MG63 (cell line): ENCODE data around the gene DVL2. TPM values are rescaled to one million over a fixed set of nuclear protein-coding genes. Genes with fewer than 3 reads are reported as not detected.

Source experiments
- DNase-seq: peaks from one replicate; pipeline ENCODE4 v3.0.0-alpha.2; 2020
- H3K27me3 ChIP-seq: fragments of 250-450 bp; sonication (Bioruptor Pico); 2 replicates; pipeline ENCODE4 v1.5.1; 2020; ENCODE audit warnings: mild to moderate bottlenecking, moderate library complexity
- H3K36me3 ChIP-seq: fragments of 250-450 bp; sonication (Bioruptor Pico); 2 replicates; pipeline ENCODE4 v1.5.1; 2020; ENCODE audit warnings: mild to moderate bottlenecking, moderate library complexity
- H3K4me3 ChIP-seq: fragments of 250-450 bp; sonication (Bioruptor Pico); 2 replicates; pipeline ENCODE4 v1.5.1; 2020; ENCODE audit warnings: mild to moderate bottlenecking, moderate library complexity
- H3K9me3 ChIP-seq: fragments of 250-450 bp; sonication (Bioruptor Pico); 2 replicates; pipeline ENCODE4 v1.5.1; 2020; ENCODE audit warnings: mild to moderate bottlenecking, moderate library complexity
- total RNA-seq: library from RNA; depleted of rRNA; stranded (reverse); fragments of >200 nt; shearing (Covaris generic); gene quantifications from 2 replicates; pipeline ENCODE4 v1.2.3, GENCODE V29; 2014; ENCODE audit warnings: low replicate concordance

Gene DVL2
- total RNA-seq, 1 experiment from 2014 or later = 26.2 TPM

DNA sequence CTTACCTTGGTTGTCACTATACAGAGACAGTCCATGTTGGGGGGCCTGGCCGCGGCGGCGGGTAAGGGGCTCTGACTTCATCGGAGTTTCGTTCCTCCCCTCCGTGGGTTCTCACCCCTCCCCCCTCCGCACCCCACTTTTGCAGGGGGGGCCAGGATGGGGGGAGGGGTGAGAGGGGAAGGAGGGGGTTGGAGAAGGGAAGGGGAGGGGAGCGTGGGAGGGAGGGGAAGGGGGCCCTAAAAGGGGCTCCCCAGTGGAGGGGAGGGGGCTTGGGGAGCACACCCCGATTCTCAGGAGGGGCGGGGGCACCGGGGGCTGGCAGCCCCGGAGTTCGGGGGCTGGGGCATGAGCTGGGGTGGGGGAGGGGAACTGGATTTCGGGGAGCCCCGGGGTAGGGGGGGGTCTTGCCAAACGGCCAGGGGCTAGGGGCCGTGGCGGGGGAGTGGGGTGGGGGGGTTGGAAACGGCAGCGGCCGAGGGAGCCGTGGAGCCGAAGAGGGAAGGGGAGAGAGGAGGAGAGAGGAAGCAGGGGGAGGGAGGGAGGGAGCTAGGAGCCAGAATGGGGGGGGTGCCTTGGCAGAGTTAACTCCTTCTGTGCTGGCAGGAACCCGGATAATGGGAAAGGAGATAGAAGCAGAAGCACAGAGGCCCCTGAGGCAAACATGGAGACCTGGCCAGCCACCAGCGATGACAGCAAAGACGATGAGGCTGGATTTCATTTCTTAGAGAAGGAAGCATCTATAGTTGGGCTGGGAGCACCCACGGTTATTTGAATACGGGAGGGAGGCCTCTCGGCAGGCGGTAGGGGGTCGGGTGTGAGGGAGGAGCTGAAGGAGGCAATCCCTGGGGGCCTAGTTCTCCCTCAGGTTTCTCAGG, 17.0 kb downstream of the DVL2 start:
- no peaks in the 10 kb centered on the region for H3K27me3 ChIP-seq
- H3K36me3 ChIP-seq = peaks cover 21% of the 10 kb centered on the region
- H3K9me3 ChIP-seq = no peaks in the 10 kb centered on the region
- peak; percentile 67 for DNase-seq
- peak overlapping the region; percentile 50 for H3K4me3 ChIP-seq

DNA sequence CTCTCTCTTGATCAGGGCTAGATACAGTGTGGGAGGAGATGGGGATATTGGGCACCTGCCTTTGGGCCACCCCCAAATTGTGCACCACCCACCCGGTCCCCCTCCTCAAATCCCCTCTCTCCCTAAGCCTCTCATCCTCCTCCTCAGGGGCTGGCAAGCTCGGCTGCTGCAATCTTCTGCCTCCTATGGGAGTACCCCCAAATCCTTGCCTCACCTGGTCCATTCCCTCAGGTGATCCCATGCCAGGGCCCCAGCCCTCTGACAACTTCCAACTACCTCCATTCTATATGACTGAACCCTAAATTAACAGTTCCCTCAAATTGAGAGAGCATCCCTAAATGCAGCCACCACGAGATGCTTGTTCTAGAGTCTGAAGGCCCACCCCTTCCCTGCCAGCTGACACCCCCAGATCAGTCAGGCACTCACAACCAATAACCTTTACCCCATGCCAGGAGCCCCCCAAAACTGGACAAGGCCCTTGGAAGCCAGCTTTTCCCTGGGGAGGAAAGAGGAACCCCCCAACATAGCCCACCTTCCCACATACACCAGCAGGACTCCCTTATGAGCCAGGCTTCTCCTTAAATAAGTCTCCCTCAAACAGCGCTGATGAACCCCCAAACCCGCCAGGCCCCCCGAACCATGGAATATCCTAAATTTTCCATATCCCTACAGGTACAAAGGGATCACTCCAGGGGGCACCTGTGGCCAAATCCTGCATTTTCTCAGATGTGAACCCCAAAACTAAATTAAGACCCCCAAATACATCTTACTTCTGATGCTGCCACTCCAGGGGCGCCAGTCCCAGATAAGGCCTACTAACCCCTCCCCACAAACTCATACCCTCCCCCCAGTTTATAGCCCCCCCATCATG, 17.8 kb downstream of the DVL2 start:
- no peaks in the 10 kb centered on the region for H3K9me3 ChIP-seq

DNA sequence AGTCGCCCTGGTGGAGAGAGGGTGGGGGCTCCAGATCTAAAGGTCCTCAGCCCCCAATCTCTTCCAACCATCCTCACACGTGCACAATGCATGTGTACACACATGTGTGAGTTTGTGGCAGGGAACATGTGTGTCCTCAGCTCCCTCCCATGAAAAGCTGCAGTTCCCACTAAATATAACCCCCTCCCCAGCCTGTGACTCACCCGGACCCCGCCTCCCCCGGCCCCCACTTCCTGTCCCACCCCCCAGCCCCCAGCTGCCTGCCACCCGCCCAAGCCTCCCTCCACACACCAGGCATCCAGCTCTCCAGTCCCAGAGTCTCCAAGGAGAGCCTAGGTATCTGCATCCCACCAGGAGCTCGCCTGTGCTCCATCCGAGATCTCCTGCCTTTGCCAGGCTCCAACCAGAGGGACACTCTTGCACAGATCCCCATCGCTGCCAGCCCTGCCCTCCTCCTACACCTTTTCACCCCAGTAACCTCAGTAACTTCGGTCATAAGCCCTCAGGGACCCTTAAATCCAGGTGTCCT, 18.6 kb downstream of the DVL2 start:
- no peaks in the 10 kb centered on the region for H3K27me3 ChIP-seq
- H3K9me3 ChIP-seq = no peaks in the 10 kb centered on the region
- peak overlapping the region; percentile 50 for H3K4me3 ChIP-seq
- H3K36me3 ChIP-seq = peaks cover 6% of the 10 kb centered on the region
- no peak for DNase-seq

More for the DNA sequence above, 17.8 kb downstream of the DVL2 start:
- Histone ChIP-seq H3K4me3 (peak overlapping the region; percentile 50), H3K36me3 (peaks cover 14% of the 10 kb centered on the region), H3K27me3 (no peaks in the 10 kb centered on the region)
- DNase-seq = no peak

DNA sequence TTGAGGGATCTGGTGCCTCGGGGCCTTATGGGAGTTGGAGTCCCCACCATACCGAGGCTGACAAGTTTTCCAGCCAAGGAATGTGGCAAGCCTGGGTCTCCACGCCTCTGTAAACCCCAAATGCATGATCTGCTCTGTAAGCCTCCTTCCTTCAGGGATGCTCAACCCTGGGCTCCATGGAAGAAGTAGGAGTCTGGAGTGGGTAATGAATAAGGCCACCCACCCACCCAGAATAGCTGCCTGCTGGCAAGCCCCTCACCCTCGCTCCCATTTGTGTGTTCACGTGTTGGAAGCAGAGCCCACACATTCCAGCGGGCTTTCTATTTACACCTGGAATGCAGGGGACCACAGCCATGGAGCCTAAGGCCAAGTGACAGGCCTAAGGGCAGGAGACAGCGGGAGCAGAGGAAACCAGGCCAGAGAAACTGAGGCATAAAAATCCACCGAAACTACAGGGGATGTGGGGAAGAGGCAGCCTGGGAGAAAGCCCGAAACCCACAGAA, 19.1 kb downstream of the DVL2 start:
- Histone ChIP-seq H3K36me3 (peaks cover 1% of the 10 kb centered on the region), H3K27me3 (no peaks in the 10 kb centered on the region), H3K9me3 (no peaks in the 10 kb centered on the region), H3K4me3 (peak overlapping the region; percentile 43)
- no peak for DNase-seq

DNA sequence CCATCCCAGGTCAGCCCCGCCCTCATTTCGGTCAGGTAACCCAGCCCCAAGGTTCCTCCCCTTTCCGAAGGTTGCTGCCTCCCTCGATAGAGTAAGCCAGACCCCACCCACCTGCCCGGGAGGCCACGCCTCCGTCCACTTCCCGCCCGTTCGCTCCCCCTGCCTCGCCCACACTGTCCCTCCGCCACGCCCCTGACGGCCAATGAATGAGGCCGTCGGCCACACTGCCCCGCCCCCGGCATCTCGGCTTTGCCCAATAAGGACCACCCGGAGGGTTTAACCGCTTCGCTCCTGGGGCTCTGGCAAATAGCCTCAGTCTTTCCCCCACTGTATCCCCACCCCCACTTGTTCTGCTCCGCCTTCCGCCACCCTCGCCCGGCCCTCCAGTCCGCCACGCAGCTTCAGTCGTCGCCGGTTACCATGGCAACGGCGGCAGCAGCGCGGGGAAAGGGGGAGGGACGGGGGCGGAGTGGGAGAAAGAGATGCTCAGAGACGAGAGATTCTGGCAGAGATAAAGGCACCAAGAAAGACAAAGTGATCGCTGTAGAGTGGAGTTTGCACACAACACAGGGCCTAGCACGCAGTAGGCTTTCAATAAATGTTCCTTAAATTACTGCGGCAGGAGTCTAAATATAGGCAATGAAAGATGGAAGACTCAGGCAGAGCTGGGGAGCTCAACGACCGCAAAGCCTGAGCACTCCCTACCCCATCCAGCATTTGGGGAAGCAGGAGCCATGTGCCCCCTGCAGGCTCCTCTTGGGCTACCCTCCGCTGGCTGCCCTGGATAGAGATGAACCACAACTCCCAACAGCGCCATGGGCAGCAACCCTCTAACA, 19.8 kb downstream of the DVL2 start:
- Histone ChIP-seq H3K36me3 (no peaks in the 10 kb centered on the region), H3K27me3 (no peaks in the 10 kb centered on the region), H3K4me3 (peak overlapping the region; percentile 43), H3K9me3 (no peaks in the 10 kb centered on the region)
- peak; percentile 90 for DNase-seq

DNA sequence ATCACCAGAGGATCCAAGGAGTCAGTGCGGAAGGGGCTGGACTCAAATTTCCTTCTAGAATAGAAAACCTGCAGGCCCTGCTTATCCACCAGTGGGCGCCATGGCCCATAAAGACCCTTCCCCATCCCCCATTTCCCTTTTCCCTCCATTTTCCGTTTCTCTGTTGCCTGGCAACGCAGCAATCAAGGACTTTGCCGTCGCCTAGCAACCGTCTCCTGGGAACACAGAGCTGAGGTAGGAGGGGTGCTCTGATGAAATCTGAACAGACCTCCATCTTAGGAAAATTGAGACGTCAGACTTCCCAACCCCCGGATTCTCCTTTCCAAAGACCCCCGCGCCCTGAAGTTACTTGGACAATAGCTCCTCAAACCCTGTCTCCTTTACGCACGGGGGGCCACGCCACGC, 20.4 kb downstream of the DVL2 start:
- peak; percentile 26 for DNase-seq
- H3K4me3 ChIP-seq = peak overlapping the region; percentile 43
- H3K9me3 ChIP-seq = no peaks in the 10 kb centered on the region
- H3K36me3 ChIP-seq = no peaks in the 10 kb centered on the region
- no peaks in the 10 kb centered on the region for H3K27me3 ChIP-seq

DNA sequence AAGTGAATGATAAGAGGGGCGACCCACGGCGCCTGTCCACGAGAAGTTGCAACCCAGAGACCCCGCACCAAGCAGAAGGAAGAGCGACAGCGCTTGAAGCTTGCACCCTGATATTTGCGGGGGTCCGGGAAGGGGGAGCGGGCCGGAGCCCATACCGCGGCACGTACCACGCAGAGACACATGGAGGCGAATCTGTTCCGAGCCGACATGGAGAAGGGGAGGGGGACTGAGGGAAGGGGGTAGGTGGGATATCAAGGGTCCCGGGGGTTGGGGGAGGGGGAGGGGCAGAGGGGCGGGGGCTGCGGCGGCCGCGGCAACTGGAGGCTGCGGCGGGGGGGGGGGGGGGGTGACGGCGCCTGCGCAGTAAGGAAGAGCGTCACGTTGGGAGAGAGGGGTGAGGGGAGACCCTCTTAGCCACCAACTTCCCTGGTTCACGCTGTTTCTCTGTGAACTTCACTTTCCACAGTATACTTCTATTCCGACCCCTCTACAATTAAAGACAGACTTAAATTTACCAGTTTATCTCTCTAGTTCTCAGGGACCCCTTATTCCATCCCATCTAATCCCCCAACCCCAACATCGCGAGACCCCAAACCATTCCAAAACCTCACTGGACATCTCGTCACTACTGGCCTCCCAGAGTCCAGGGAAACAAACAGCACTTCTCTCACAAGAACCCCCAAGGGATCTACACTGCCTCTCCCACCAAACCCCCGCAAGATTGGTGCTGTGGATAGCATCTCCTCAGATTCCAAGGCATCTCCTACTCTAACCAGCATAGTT, 22.6 kb downstream of the DVL2 start:
- H3K9me3 ChIP-seq = no peaks in the 10 kb centered on the region
- no peak overlapping the region for H3K4me3 ChIP-seq
- no peaks in the 10 kb centered on the region for H3K36me3 ChIP-seq
- no peaks in the 10 kb centered on the region for H3K27me3 ChIP-seq
- no peak for DNase-seq

DNA sequence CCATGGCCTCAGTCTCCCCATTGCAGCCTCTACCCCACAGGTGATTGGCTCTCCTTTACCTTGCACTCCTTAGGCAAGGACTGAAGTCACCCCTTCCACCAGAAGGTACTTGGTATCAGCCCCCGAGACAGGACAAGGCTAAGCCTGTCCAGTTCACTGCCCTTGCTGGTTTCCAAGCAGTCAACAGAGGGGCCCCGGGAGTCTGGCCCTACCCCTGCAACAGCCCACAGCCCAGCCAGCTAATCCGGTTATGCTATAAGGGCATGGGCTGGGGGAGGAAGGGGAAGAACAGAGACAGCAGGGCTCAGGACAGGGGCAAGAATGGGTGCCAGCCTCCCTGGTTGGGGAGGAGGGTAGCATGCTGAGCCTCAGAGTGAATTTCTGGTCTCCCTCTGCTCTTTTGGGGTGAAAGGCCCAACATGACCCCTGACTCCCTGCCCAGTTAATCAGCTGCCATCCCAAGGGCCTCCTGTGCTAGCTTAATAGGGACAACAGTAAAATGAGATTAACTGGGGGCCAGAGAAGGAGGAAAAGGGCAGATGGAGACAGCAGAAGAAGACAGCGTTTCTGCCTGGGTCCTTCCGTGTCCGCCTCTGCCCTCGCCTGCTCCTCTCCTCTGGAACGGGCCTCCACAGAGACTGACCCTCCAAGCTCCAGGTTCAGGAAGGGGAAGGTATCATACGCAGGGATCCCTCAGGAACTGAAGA, 25.4 kb downstream of the DVL2 start:
- no peaks in the 10 kb centered on the region for H3K36me3 ChIP-seq
- no peak for DNase-seq
- no peak overlapping the region for H3K4me3 ChIP-seq
- no peaks in the 10 kb centered on the region for H3K27me3 ChIP-seq
- H3K9me3 ChIP-seq = no peaks in the 10 kb centered on the region

DNA sequence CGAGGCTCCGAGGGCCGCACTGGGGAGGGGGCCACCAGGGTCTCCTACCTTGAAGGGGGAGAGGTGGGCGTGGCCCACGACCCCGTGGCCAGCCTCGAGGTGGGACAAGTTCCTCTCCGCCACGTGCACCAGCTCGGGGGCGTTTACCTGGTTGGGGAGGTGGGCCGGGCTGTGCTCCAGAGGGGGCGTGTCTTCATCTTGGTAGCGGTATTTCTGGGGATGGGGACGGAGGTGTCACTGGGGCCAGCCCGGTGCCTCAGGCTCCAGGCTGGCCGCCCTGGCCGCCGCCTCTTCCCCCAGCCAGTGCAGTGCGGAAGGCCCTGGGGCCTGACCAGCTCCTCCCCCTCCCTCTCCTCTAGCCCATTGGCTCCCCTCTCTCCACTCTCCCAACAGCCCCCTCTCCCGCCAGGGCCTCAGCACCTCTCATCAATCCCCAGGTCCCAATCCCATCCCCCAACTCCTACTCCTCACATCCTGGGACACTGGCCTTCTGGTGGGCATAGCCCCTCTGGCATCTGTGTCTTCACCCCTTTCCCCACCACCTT, 26.2 kb downstream of the DVL2 start:
- no peaks in the 10 kb centered on the region for H3K9me3 ChIP-seq
- H3K4me3 ChIP-seq = no peak overlapping the region
- no peak for DNase-seq
- H3K36me3 ChIP-seq = no peaks in the 10 kb centered on the region
- H3K27me3 ChIP-seq = no peaks in the 10 kb centered on the region

DNA sequence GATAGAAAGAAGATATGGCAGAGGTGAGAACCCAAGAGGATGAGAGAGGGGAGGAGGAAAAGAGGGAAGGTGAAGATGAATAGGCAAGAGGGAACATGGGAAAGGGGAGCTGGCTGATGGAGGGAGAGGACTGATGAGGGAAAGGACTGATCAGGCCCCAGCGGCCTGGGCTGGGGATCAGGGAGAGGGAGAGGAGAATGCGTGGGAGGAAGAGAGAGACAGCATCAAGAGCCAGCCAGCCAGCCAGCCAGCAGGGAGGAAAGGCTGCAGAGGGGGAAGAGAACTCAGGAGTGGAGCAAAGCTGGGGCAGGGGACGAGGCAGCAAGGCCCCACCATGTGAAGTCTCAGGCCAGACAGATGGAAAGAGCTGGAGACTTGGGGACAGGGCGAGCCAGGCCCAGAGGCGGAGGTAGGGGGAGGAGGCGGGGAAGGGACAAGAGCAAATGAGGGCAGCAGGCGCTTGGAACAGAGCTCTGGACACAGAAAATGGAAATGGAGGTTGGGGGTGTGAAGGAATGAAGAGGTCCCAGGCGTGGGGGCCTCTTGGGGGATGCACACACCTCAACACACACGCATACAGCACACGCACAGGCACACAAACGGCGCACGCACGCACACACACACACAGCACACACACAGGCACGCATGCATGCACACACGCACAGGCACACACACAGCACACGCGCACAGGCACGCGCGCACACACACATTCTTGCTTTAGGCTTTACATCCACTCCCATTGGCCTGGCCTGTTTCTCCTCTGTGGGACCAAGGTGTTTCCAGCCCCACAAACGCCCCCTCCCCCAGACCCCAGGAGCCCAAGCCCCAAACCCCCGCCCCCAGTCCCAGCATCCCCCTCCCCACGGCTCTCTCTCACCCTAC, 27.0 kb downstream of the DVL2 start:
- Histone ChIP-seq H3K27me3 (no peaks in the 10 kb centered on the region), H3K4me3 (no peak overlapping the region), H3K36me3 (no peaks in the 10 kb centered on the region), H3K9me3 (no peaks in the 10 kb centered on the region)
- no peak for DNase-seq

DNA sequence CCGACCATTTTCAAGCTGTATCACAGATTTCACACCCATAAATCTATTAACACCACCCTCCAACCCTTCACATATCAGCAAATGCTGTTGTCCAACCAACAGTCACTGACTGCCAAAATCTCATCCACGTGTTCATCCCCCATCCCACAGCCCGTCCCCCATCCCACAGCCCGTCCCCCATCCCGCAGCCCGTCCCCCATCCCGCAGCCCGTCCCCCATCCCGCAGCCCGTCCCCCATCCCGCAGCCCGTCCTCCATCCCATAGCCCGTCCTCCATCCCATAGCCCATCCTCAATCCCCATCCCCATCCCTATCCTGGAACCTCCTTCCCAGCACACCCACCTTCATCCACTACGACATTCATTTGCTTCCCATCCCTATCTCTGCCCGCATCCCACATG, 28.8 kb downstream of the DVL2 start:
- no peak overlapping the region for H3K4me3 ChIP-seq
- H3K9me3 ChIP-seq = no peaks in the 10 kb centered on the region
- no peaks in the 10 kb centered on the region for H3K27me3 ChIP-seq
- H3K36me3 ChIP-seq = no peaks in the 10 kb centered on the region
- DNase-seq = no peak

DNA sequence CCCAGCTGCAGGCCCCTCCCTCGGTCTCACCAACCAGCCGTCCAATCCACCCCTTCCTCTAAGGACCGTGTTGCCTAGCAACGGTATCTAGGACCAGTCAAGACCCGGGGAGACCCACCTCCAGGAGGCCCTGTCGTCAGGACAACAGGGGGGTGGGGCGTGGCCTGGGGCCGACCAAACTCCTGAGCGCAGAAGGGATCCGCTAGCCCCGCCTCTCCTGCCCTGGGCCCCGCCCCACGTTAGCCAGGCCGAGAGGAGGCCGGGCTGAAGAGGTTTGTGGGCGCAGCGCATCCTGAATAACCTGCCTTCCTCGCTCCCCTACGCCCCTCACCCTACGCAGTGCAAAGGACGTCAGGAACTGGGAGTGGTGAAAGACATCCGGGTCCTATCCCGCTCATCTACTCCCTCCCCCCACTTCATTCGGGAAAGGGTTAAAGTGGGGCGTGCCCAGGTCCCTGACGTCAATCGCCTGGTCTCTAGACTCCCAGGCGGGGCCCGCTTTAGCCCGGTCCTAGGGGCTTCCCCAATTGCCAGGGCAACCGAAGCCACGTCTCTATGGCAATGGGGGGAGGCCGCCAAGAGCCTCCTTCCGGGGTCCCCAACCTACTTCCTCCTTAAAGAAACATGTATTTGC, 29.4 kb downstream of the DVL2 start:
- no peak overlapping the region for H3K4me3 ChIP-seq
- no peaks in the 10 kb centered on the region for H3K9me3 ChIP-seq
- no peaks in the 10 kb centered on the region for H3K36me3 ChIP-seq
- H3K27me3 ChIP-seq = no peaks in the 10 kb centered on the region
- DNase-seq = no peak

DNA sequence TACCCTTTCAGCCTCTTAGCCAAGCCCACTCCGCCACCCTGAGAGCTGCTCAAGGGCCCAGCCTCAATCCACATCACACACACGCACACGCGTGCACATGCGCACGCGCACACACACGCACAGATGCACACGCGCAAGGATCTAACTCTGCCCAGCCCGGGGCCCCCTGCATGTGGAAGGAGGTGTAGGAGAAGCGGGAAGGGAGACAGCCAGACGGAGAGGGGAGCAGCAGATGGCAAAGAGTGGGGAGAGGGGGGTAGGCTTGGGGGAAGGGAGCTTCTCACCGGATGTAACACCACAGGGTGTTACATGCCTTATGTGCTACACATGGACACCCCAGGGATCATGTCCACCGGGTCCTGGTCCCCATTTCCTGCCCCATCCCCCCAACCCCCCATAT, 30.0 kb downstream of the DVL2 start:
- Histone ChIP-seq H3K4me3 (no peak overlapping the region), H3K27me3 (no peaks in the 10 kb centered on the region), H3K36me3 (no peaks in the 10 kb centered on the region), H3K9me3 (no peaks in the 10 kb centered on the region)
- no peak for DNase-seq

DNA sequence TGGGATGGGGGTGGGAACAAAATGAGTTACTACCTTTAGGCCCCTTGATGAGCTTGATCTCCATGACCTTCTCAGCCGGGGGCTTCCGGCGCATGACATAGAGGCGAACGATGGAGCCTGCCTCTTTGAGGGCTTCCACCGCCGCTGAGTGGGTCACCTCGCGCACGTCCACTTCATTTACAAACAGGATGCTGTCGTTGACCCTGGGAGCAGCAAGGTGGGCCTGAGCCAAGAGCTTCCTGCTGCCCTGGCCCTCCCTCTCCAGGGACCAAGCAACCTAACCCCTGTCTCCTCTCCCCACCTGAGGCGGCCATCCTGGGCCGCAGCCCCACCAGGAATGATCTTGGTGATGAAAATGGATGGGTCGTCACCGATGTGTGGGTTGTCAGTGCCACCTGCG, 30.9 kb downstream of the DVL2 start:
- Histone ChIP-seq H3K4me3 (no peak overlapping the region), H3K36me3 (no peaks in the 10 kb centered on the region), H3K27me3 (no peaks in the 10 kb centered on the region), H3K9me3 (no peaks in the 10 kb centered on the region)
- DNase-seq = no peak
